Ammon's horn (tissue), 1 donor: ENCODE results near the gene SLC26A5.
"Not testable (repeated sequence)": the region's sequence is repeated elsewhere in the genome, so short reads cannot be mapped to it uniquely, and the experiment has no call there.

Experiments
- DNase-seq: peaks from one replicate; pipeline ENCODE4 v3.0.0-alpha.2; 2016; ENCODE audit warnings: low spot score

The SLC26A5 gene

GRCh38 chr7:103399687-103400086 lies 46.3 kb downstream of the SLC26A5 start:
- DNase-seq: not testable (repeated sequence)

GRCh38 chr7:103398483-103399127 lies 47.4 kb downstream of the SLC26A5 start:
- DNase-seq: no peak

- no peak for DNase-seq
These were observed 49.5 kb downstream of the SLC26A5 start for GRCh38 chr7:103396471-103396870.

- DNase-seq: no peak
These were observed 50.9 kb downstream of the SLC26A5 start for GRCh38 chr7:103395071-103395470.

GRCh38 chr7:103394566-103394965 lies 51.4 kb downstream of the SLC26A5 start:
- DNase-seq: no peak

GRCh38 chr7:103391976-103392375 lies 54.0 kb downstream of the SLC26A5 start:
- no peak for DNase-seq

GRCh38 chr7:103391150-103391549 lies 54.9 kb downstream of the SLC26A5 start:
- DNase-seq: no peak

GRCh38 chr7:103389263-103389662 lies 56.7 kb downstream of the SLC26A5 start:
- no peak for DNase-seq

GRCh38 chr7:103388469-103389140 lies 57.4 kb downstream of the SLC26A5 start:
- DNase-seq: no peak

- DNase-seq: no peak
These were observed 58.8 kb downstream of the SLC26A5 start for GRCh38 chr7:103387242-103387641.

GRCh38 chr7:103382032-103382402 lies 64.0 kb downstream of the SLC26A5 start:
- DNase-seq: no peak

GRCh38 chr7:103381280-103382031 lies 64.6 kb downstream of the SLC26A5 start:
- no peak for DNase-seq

- no peak for DNase-seq
These were observed 65.4 kb downstream of the SLC26A5 start for GRCh38 chr7:103380395-103381191.

GRCh38 chr7:103379270-103379975 lies 66.6 kb downstream of the SLC26A5 start:
- DNase-seq: no peak

- no peak for DNase-seq
These were observed 72.0 kb downstream of the SLC26A5 start for GRCh38 chr7:103373866-103374643.

GRCh38 chr7:103369432-103369831 lies 76.6 kb downstream of the SLC26A5 start:
- no peak for DNase-seq

GRCh38 chr7:103349805-103350204 lies 96.2 kb downstream of the SLC26A5 start:
- DNase-seq: no peak

GRCh38 chr7:103348959-103349358 lies 97.0 kb downstream of the SLC26A5 start:
- no peak for DNase-seq

GRCh38 chr7:103348452-103348851 lies 97.6 kb downstream of the SLC26A5 start:
- DNase-seq: no peak

GRCh38 chr7:103347507-103348267 lies 98.3 kb downstream of the SLC26A5 start, which contains the start of gene PSMC2:
Gene PSMC2, plus strand, starts transcription at chr7:103347643. Its CDS starts 69 bp downstream, at chr7:103347712.
- peak; percentile 89 for DNase-seq
